Stimulated activated CD8-positive, alpha-beta memory T cell treated with anti-CD3 and anti-CD28 coated beads, Interleukin-2, amount 100 ng/mL, for 48 hours (primary cell): ENCODE measurements around the gene MYLK.

ENCODE experiments used
- DNase-seq, 2 donors: peaks; one replicate each; pipeline ENCODE4 v3.0.0-alpha.2; 2020; ENCODE audit warnings: low read depth in 2 of 2

Gene MYLK

GRCh38 chr3:123648696-123649405 is 235.3 kb downstream of the MYLK start:
- DNase-seq = no peak

GRCh38 chr3:123644358-123644757 is 239.8 kb downstream of the MYLK start:
- DNase-seq = no peak

- DNase-seq = no peak
Observed at GRCh38 chr3:123642957-123643330, 241.2 kb downstream of the MYLK start.

- peak; percentile 33 to 52 for DNase-seq
Observed at GRCh38 chr3:123642182-123642956, 241.8 kb downstream of the MYLK start.

- no peak for DNase-seq
Observed at GRCh38 chr3:123641505-123641904, 242.6 kb downstream of the MYLK start.

- DNase-seq = no peak
Observed at GRCh38 chr3:123640740-123641462, 243.2 kb downstream of the MYLK start.

GRCh38 chr3:123640311-123640710 is 243.8 kb downstream of the MYLK start:
- DNase-seq = no peak

GRCh38 chr3:123638936-123639689 is 245.0 kb downstream of the MYLK start:
- no peak for DNase-seq

GRCh38 chr3:123637841-123638240 is 246.3 kb downstream of the MYLK start:
- no peak for DNase-seq

- no peak for DNase-seq
Observed at GRCh38 chr3:123637131-123637530, 247.0 kb downstream of the MYLK start.

GRCh38 chr3:123636431-123636841 is 247.7 kb downstream of the MYLK start:
- no peak for DNase-seq

GRCh38 chr3:123635717-123636116 is 248.4 kb downstream of the MYLK start:
- no peak for DNase-seq

GRCh38 chr3:123635217-123635616 is 248.9 kb downstream of the MYLK start:
- no peak for DNase-seq

GRCh38 chr3:123634149-123635051 is 249.7 kb downstream of the MYLK start:
- DNase-seq = no peak

GRCh38 chr3:123633530-123633929 is 250.6 kb downstream of the MYLK start:
- DNase-seq = no peak

GRCh38 chr3:123632161-123632655 is 251.9 kb downstream of the MYLK start:
- DNase-seq = no peak

GRCh38 chr3:123629747-123630047 is 254.4 kb downstream of the MYLK start:
- no peak for DNase-seq

- DNase-seq = no peak
Observed at GRCh38 chr3:123628996-123629746, 255.0 kb downstream of the MYLK start.

- no peak for DNase-seq
Observed at GRCh38 chr3:123627673-123628670, 256.2 kb downstream of the MYLK start.
